ENCODE measurements around the gene LTC4S.

The LTC4S gene

GRCh38 chr5:179814090-179814489 is 20.3 kb downstream of the LTC4S start:
- DNase-seq = no peak

GRCh38 chr5:179815491-179816249 is 21.9 kb downstream of the LTC4S start:
- DNase-seq = no peak

GRCh38 chr5:179816401-179816795 is 22.6 kb downstream of the LTC4S start:
- no peak for DNase-seq

- no peak for DNase-seq
These were observed 23.1 kb downstream of the LTC4S start for GRCh38 chr5:179816796-179817469.

GRCh38 chr5:179817470-179817840 is 23.7 kb downstream of the LTC4S start:
- no peak for DNase-seq

- no peak for DNase-seq
These were observed 24.3 kb downstream of the LTC4S start for GRCh38 chr5:179817890-179818745.

- no peak for DNase-seq
These were observed 25.0 kb downstream of the LTC4S start for GRCh38 chr5:179818746-179819295.

- no peak for DNase-seq
These were observed 25.7 kb downstream of the LTC4S start for GRCh38 chr5:179819296-179820126.

- DNase-seq = no peak
These were observed 26.3 kb downstream of the LTC4S start for GRCh38 chr5:179820127-179820482.

GRCh38 chr5:179820483-179821297 is 26.9 kb downstream of the LTC4S start, which contains the start of gene SQSTM1:
SQSTM1 (plus strand) TSS chr5:179820905; CDS start chr5:179820937, 32 bp downstream.
- DNase-seq = no peak

GRCh38 chr5:179821298-179822058 is 27.7 kb downstream of the LTC4S start:
- no peak for DNase-seq

- DNase-seq = no peak
These were observed 28.3 kb downstream of the LTC4S start for GRCh38 chr5:179822059-179822432.

- no peak for DNase-seq
These were observed 28.7 kb downstream of the LTC4S start for GRCh38 chr5:179822444-179822990.

- DNase-seq = no peak
These were observed 30.4 kb downstream of the LTC4S start for GRCh38 chr5:179823937-179824744.

- DNase-seq = no peak
These were observed 30.9 kb downstream of the LTC4S start for GRCh38 chr5:179824745-179825112.

GRCh38 chr5:179825655-179826182 is 31.9 kb downstream of the LTC4S start:
- DNase-seq = no peak

- no peak for DNase-seq
These were observed 33.9 kb downstream of the LTC4S start for GRCh38 chr5:179827680-179828079.

- DNase-seq = no peak
These were observed 35.1 kb downstream of the LTC4S start for GRCh38 chr5:179828756-179829421.

Data from NCI-H2081 treated with DMSO at 0.1 percent for 48 hours (cell line).